Measurements from ENCODE around the gene NDUFA5.
A peak's percentile ranks its signal among the peaks of the same experiment; 100 is the strongest.

Gene NDUFA5

GRCh38 chr7:123557398-123558288 lies at the start of gene NDUFA5:
Gene NDUFA5 (minus strand): TSS chr7:123557818. CDS start chr7:123557795, 23 bp downstream.
- peak; percentile 88 to 98 (median 97) for DNase-seq

GRCh38 chr7:123604739-123605138 lies 47.1 kb upstream of the NDUFA5 start:
- no peak for DNase-seq

- no peak for DNase-seq
Observed at GRCh38 chr7:123602648-123603047, 45.0 kb upstream of the NDUFA5 start.

GRCh38 chr7:123601530-123601929 lies 43.9 kb upstream of the NDUFA5 start, which contains the start of gene ASB15:
Gene ASB15 (plus strand): TSS chr7:123601821. CDS start chr7:123614503, 12,682 bp downstream.
- no peak for DNase-seq

GRCh38 chr7:123600876-123601275 lies 43.3 kb upstream of the NDUFA5 start:
- no peak for DNase-seq

GRCh38 chr7:123599766-123600165 lies 42.1 kb upstream of the NDUFA5 start:
- no peak for DNase-seq

- DNase-seq: no peak
Observed at GRCh38 chr7:123598657-123599056, 41.0 kb upstream of the NDUFA5 start.

GRCh38 chr7:123594813-123595241 lies 37.2 kb upstream of the NDUFA5 start:
- DNase-seq: no peak

- no peak for DNase-seq
Observed at GRCh38 chr7:123588376-123588775, 30.8 kb upstream of the NDUFA5 start.

GRCh38 chr7:123583821-123584220 lies 26.2 kb upstream of the NDUFA5 start:
- DNase-seq: no peak

- no peak for DNase-seq
Observed at GRCh38 chr7:123581162-123581459, 23.5 kb upstream of the NDUFA5 start.

- DNase-seq: no peak
Observed at GRCh38 chr7:123580406-123581161, 23.0 kb upstream of the NDUFA5 start.

GRCh38 chr7:123579416-123579815 lies 21.8 kb upstream of the NDUFA5 start:
- DNase-seq: no peak

GRCh38 chr7:123573896-123574467 lies 16.4 kb upstream of the NDUFA5 start:
- DNase-seq: no peak

- no peak for DNase-seq
Observed at GRCh38 chr7:123573341-123573740, 15.7 kb upstream of the NDUFA5 start.

GRCh38 chr7:123571684-123572083 lies 14.1 kb upstream of the NDUFA5 start:
- DNase-seq: no peak

- no peak for DNase-seq
Observed at GRCh38 chr7:123571187-123571586, 13.6 kb upstream of the NDUFA5 start.

GRCh38 chr7:123570390-123571182 lies 13.0 kb upstream of the NDUFA5 start:
- no peak for DNase-seq

- DNase-seq: no peak
Observed at GRCh38 chr7:123569352-123570010, 11.9 kb upstream of the NDUFA5 start.

GRCh38 chr7:123562121-123562520 lies 4.5 kb upstream of the NDUFA5 start:
- no peak for DNase-seq

- DNase-seq: no peak
Observed at GRCh38 chr7:123558289-123558874, 764 bp upstream of the NDUFA5 start.

- DNase-seq: peak in 1 of 6 experiments; percentile 3
Observed at GRCh38 chr7:123557016-123557397, 611 bp downstream of the NDUFA5 start.

Data from stimulated activated naive CD4-positive, alpha-beta T cell (primary cell).